KMS-11 (cell line): ENCODE results near the gene ACAD10.

ENCODE experiments used
- H2AFZ ChIP-seq: fragments of 200-600 bp; sonication (generic); 2 replicates; pipeline ENCODE4 v1.6.1; 2016; ENCODE audit warnings: antibody characterized with exemption, mixed run types, low read depth
- H3K27ac ChIP-seq: fragments of 200-600 bp; sonication (generic); 2 replicates; pipeline ENCODE4 v1.6.1; 2016; ENCODE audit warnings: mild to moderate bottlenecking, mixed run types
- H3K27me3 ChIP-seq: fragments of 200-600 bp; sonication (generic); 2 replicates; pipeline ENCODE4 v1.6.1; 2017; ENCODE audit warnings: mild to moderate bottlenecking, low read depth, mixed run types, moderate library complexity; ENCODE audit not compliant: insufficient read depth
- H3K36me3 ChIP-seq: fragments of 200-600 bp; sonication (generic); 2 replicates; pipeline ENCODE4 v1.6.1; 2017; ENCODE audit warnings: mild to moderate bottlenecking, mixed run types; ENCODE audit not compliant: insufficient read depth
- H3K4me1 ChIP-seq: fragments of 200-600 bp; sonication (generic); 2 replicates; pipeline ENCODE4 v1.6.1; 2016; ENCODE audit warnings: mild to moderate bottlenecking, low read depth, mixed run types; ENCODE audit not compliant: poor library complexity, severe bottlenecking
- H3K4me2 ChIP-seq: fragments of 200-600 bp; sonication (generic); 2 replicates; pipeline ENCODE4 v1.7.0; 2016; ENCODE audit warnings: mild to moderate bottlenecking, mixed run types
- H3K4me3 ChIP-seq: fragments of 200-600 bp; sonication (generic); IDR thresholded peaks from 2 replicates; pipeline ENCODE4 v1.6.1; 2017; ENCODE audit warnings: low read depth, low read length, mixed read lengths; ENCODE audit not compliant: insufficient read depth
- H3K79me2 ChIP-seq: fragments of 200-600 bp; sonication (generic); 2 replicates; pipeline ENCODE4 v1.6.1; 2016; ENCODE audit warnings: low read depth, mixed run types; ENCODE audit not compliant: insufficient read depth
- H3K9ac ChIP-seq: fragments of 200-600 bp; sonication (generic); 2 replicates; pipeline ENCODE4 v1.6.1; 2016; ENCODE audit warnings: mild to moderate bottlenecking, mixed run types
- H4K20me1 ChIP-seq: fragments of 200-600 bp; sonication (generic); 2 replicates; pipeline ENCODE4 v1.6.1; 2016; ENCODE audit warnings: mild to moderate bottlenecking, mixed run types; ENCODE audit not compliant: insufficient read depth
- TF ChIP-seq, protein P1 (sequence below): fragments of 200-600 bp; sonication (generic); conservative IDR thresholded peaks from 2 replicates; pipeline ENCODE4 v1.6.1; 2017; ENCODE audit warnings: low read depth, mild to moderate bottlenecking, antibody characterized with exemption, low read length, moderate library complexity, mixed read lengths

The ACAD10 gene

DNA sequence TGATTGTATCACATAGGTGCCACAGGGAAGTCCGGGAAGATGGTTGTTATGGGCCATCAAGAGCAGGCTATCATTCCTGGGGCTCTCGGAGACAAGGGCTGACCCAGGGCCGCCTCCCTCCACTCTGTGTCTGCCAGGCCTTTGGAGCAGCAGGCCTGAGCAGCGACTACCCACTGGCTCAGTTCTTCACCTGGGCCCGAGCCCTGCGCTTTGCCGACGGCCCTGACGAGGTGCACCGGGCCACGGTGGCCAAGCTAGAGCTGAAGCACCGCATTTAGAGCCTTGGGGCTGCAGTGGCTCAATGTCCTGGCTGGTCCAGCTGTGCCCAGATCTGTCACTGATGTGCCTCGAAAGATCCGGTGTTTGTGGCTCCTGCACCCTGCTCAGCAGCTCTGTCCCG lies 70.3 kb downstream of the ACAD10 start:
- no peak overlapping the region for H3K27ac ChIP-seq
- H3K4me3 ChIP-seq: no peak overlapping the region
- H3K4me1 ChIP-seq: peaks cover 9% of the 10 kb centered on the region
- no peaks in the 10 kb centered on the region for H3K27me3 ChIP-seq
- H4K20me1 ChIP-seq: no peaks in the 10 kb centered on the region
- H3K9ac ChIP-seq: no peak overlapping the region
- H3K79me2 ChIP-seq: no peaks in the 10 kb centered on the region
- TF ChIP-seq, protein P1, sequence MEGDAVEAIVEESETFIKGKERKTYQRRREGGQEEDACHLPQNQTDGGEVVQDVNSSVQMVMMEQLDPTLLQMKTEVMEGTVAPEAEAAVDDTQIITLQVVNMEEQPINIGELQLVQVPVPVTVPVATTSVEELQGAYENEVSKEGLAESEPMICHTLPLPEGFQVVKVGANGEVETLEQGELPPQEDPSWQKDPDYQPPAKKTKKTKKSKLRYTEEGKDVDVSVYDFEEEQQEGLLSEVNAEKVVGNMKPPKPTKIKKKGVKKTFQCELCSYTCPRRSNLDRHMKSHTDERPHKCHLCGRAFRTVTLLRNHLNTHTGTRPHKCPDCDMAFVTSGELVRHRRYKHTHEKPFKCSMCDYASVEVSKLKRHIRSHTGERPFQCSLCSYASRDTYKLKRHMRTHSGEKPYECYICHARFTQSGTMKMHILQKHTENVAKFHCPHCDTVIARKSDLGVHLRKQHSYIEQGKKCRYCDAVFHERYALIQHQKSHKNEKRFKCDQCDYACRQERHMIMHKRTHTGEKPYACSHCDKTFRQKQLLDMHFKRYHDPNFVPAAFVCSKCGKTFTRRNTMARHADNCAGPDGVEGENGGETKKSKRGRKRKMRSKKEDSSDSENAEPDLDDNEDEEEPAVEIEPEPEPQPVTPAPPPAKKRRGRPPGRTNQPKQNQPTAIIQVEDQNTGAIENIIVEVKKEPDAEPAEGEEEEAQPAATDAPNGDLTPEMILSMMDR: no peak
- no peak overlapping the region for H3K4me2 ChIP-seq
- H3K36me3 ChIP-seq: no peaks in the 10 kb centered on the region
- no peak overlapping the region for H2AFZ ChIP-seq

DNA sequence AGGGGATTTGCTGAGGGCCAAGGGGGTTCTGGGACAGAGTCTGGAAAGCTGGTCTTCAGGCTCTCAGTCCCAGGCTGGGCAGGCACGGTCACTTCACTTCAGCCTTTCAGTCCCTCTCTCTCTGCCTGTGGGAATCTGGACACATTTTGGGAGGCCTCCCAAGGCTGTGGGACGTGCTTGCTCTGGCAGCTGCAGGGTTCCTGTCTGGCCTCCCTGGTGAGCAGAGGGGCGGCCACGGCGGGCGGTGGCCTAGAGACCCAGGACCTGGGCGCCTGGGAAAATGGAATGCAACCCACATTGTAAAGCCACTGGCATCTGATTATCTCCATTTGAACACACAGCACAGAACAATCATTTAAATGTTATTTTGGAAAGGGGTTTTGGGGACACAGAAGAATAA lies 70.8 kb downstream of the ACAD10 start:
- Histone ChIP-seq H2AFZ (no peak overlapping the region), H3K27ac (no peak overlapping the region), H3K79me2 (no peaks in the 10 kb centered on the region), H3K9ac (no peak overlapping the region), H4K20me1 (no peaks in the 10 kb centered on the region), H3K4me1 (peaks cover 9% of the 10 kb centered on the region), H3K4me3 (no peak overlapping the region), H3K4me2 (no peak overlapping the region), H3K36me3 (no peaks in the 10 kb centered on the region), H3K27me3 (no peaks in the 10 kb centered on the region)
- TF ChIP-seq, protein P1: no peak

DNA sequence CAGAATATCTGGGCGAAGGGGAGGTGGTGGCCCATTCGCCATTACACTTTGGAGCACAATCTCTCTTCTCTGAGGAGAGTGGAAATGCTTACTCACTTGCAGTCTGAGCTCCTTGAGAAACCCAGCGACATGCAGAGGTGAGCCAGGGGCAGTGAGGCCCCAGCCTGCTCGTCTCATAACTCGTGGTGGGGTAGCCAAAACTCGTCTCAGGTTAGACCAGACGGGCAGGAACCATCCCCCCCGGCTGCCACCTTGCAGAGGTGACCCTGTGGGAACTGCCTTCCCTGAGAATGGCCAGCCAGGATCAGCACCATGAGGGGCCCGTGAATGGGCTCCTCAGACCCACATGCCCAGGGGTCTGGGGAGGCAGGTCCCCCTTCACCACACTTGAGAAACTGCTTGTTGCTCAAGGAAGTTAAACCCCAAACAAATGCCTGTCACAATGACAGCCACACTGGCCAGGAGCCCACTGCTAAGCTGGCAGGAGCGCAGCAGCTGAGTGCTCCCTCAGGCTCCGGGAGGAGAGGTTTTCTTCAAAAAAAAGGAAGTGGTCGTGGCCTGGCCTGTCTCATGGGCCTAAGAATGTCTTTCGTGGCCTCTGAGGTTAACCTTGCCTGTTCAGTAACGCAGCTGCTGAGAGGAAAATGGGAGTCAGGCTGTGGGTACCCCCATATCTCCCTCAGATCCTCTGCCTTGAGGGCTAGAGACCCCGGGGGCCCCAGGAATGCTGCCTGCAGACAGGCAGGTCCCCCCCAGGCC lies 71.7 kb downstream of the ACAD10 start:
- H3K9ac ChIP-seq: no peak overlapping the region
- no peak overlapping the region for H3K4me3 ChIP-seq
- TF ChIP-seq, protein P1: no peak
- H3K27ac ChIP-seq: no peak overlapping the region
- peak overlapping the region; percentile 21; the same call in 1 of the 2 replicates for H3K4me2 ChIP-seq
- no peaks in the 10 kb centered on the region for H3K36me3 ChIP-seq
- H3K4me1 ChIP-seq: peaks cover 9% of the 10 kb centered on the region
- H2AFZ ChIP-seq: no peak overlapping the region
- H3K27me3 ChIP-seq: no peaks in the 10 kb centered on the region
- no peaks in the 10 kb centered on the region for H3K79me2 ChIP-seq
- no peaks in the 10 kb centered on the region for H4K20me1 ChIP-seq

DNA sequence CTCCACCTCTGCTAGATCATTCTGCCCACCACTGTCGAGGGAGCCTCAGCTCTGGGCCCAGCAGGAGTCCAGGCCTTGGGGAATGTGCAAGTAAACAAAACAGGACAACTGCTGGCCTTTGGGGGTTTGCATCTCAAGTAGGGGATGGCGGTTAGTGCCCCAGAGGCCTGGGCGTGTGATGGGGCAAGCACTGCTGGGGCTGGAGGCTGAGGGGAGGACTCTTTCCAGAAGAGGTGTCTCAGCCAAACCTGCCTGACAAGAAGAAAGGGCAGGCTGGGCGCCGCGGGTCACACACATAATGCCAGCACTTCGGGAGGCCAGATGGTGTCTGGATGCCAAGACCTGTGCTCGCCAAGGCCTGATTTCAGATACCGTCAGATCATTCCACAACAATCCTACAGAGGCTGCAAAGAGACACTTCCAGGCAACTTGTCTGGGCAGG lies 72.3 kb downstream of the ACAD10 start:
- Histone ChIP-seq H3K9ac (no peak overlapping the region), H3K79me2 (no peaks in the 10 kb centered on the region), H3K27me3 (no peaks in the 10 kb centered on the region), H3K36me3 (no peaks in the 10 kb centered on the region), H3K4me1 (peaks cover 9% of the 10 kb centered on the region), H4K20me1 (no peaks in the 10 kb centered on the region), H2AFZ (no peak overlapping the region), H3K4me2 (no peak overlapping the region), H3K27ac (no peak overlapping the region), H3K4me3 (no peak overlapping the region)
- TF ChIP-seq, protein P1: no peak
